LHCN-M2 (cell line): ENCODE data around the gene SGCD. TPM values are rescaled to one million over a fixed set of nuclear protein-coding genes. Genes with fewer than 3 reads are reported as not detected.

Experiments used
- DNase-seq: peaks from one replicate; pipeline ENCODE4 v3.0.0-alpha.2; 2012; ENCODE audit warnings: low read depth
- total RNA-seq: library from RNA; depleted of rRNA; stranded (reverse); fragments of >200 nt; gene quantifications from 2 replicates; pipeline ENCODE4 v1.2.3, GENCODE V29; 2014

Gene SGCD
- total RNA-seq, 1 experiment from 2014 or later, result 22.4 TPM

DNA sequence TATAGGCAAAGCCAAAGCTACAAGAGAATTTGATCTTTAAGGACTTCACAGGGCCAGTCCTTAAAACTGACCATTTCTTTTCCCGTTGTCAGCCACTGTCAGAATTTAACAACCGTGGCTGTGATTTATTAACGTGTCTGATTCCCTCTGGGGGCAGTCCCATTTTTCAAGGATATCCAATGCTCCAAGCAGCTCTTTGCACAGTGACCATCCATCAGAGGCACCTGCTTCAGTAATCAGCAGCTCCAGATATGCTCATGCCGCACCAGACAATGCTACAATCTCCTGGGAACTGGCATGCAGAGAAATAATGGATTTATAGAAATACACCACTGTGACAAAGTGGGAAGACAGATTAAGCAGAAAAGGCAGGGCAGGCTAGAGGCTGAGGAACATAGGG lies 359.8 kb downstream of the SGCD start:
- DNase-seq, result no peak

DNA sequence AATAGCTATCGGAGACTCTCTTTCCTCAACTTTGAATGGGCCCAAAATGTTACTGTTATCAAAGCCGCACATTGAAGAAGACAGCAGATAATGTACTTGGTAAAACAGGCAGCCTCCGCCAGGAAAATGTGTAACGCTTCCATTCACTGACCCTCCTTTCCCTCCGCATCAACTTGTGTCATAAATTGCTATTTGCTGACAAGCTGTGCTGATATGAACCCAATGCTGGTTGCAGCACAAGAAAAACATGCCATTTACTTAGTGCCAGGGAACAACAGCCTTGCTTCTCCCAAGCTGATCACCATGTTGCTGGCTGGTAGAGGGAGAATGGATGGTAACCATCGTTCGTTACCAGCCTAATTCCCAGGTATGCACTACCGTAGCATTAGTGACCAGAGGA lies 360.6 kb downstream of the SGCD start:
- DNase-seq, result no peak

DNA sequence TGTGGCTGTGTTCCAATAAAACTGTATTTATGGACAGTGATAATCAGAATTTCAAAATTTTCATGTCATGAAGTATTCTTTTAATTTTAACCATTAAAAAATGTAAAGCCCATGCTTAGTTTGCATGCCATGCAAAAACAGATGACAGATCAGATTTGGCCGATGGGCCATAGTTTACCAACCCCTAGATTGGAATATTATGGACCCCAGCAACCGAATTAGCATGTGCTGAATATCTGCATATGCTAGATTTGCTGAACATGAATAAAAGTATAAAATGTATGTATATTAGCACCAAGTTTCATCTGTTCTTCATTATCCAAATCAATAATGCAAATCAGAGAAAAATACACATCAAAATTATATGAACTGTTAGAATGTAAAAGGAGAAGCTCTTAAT lies 364.6 kb downstream of the SGCD start:
- no peak for DNase-seq

DNA sequence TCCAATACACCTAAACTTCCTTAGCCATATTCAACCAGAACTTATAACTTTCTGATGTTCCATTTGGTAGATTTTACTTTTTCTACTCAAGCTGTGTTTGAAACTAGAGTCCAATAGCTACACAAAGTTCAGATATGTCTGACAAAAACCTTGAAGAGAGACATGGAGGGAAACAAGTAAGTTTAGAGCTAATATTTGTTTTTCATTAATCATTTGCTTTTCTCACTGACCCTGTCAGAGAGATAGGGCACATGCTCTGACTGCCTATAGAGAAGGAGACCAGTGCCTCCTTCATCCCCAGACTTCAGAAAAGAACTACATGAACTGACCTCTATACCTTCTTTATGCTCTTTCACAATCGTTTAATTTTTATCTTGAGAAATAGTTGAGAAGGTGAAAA lies 366.1 kb downstream of the SGCD start:
- DNase-seq, result no peak

DNA sequence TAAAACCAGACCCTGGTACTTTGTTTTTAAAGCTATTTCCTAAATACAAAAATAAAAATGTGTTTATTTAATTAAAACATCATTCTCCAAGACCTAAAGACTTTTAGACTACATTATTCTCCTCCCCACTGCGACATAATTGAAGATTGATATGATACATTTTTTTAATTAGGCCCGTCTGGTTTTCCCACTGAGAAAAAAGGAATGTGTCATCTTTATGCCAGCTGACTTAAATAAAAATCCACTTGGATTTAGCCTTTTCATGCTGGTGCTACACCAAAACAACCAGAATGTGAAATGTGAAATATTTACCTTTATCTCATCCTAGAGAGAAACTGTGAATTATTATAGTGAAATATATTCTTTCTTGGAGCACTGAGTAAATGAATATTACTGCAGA lies 367.6 kb downstream of the SGCD start:
- DNase-seq, result no peak

DNA sequence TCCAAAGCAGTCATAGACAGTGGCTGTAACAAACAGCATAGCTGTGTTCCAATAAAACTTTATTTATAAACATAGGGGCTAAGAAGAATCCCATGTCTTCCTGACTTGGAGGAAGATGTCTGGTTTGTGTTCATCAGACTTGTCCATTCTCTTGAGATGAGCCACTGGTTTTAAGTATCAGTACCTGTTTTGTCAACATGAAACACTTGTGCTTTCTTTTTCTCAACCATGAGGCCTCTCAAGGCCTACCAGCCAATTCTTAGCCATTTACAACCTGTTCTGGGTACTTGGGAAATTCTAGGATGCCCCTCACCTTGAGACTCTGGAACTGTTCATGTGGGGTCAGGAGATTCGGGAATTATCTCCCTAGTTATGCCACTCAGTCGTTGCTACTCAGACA lies 368.8 kb downstream of the SGCD start:
- DNase-seq, result no peak

DNA sequence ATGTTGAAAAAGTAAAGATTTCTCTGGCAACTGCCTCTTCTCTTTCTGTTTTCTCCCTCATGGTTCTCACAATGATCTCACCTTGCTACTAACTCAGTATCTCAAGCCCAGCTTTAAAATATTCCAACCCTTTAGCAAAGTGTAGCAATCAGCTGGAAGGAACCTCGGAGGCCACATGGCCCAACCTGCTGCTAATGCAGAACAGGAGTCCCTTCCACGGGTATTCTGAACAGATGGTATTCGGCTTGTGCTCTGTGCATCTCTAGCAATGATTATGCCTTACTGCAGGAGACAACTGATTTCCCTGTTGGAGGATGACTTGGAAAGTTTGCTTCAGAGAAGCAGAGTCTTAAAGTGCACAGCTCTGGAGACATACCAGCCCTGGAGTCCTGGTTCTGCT lies 371.4 kb downstream of the SGCD start:
- no peak for DNase-seq

DNA sequence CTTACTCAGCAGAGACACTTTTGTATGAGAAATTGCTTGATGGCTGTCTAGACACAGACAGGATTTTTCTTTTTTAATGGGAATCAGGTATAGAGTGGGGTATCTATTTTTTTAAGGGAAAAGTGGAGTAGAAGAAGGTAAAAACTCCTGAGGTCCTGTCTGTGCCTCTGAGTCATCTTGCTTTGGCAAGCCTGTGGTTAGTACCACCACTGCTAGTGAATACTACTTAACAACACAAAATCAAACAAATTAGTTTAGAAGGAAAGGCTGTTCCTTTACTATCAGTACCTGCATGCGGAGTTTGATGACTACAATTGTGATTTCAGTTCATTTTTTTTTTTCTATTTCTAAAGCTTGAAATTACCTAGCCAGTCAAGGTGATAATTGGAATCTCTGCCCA lies 372.2 kb downstream of the SGCD start:
- DNase-seq, result peak; percentile 13

DNA sequence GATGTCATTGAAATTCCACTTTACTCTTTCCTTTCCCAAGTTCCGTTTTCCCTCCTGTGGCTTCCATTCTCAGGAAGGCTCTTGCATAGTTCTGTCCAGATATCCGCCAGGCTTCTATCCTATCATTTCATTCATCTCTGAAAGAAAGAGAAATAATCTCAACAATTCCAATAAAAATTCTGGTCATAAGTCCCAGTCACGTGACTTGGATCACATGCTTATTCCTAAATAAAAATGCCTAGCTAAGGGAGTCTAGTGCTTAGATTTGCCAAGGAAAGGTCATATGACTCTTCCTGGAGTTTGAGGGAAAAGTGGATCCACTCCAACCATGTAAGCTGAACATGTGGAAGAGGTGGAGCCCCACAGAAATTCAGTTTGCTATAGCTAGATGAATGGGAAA lies 377.2 kb downstream of the SGCD start:
- no peak for DNase-seq

DNA sequence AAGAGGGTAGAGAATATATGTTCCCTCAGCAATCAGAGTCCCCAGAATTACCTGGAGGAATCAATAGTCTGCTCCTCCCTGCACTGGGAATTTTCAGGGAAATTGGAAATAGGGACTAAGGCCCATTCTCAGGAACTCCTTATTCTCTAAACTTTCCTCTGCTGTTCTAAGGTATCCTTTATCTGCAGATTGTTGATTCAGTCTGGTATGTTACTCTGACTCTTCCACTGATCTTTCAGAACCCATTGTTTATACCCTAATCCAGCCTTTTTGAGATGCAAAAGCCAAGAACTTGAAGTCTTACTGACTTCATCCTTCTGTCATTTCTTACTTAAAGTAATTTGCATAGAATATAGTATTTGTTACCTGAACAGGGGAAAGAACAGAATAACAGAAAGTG lies 379.7 kb downstream of the SGCD start:
- DNase-seq, result no peak

DNA sequence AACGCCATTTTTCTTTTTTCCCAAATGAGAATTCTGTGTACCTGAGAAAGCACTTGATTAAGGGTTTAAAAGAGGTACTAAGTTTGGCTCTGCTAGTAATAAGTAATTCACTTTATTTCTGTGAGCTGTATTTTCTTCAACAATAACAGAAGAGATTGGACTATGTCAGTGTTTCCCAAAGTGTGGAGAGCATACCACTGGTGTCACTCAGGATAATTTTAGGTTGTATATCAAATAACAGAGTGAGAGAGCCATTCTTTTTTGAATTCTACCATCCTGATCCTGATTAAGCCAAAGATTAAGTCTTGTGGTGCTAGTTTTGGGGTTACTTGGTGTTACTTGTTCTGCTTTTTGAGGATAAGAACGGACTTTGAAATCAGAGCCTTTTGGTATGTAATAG lies 380.8 kb downstream of the SGCD start:
- DNase-seq, result no peak

DNA sequence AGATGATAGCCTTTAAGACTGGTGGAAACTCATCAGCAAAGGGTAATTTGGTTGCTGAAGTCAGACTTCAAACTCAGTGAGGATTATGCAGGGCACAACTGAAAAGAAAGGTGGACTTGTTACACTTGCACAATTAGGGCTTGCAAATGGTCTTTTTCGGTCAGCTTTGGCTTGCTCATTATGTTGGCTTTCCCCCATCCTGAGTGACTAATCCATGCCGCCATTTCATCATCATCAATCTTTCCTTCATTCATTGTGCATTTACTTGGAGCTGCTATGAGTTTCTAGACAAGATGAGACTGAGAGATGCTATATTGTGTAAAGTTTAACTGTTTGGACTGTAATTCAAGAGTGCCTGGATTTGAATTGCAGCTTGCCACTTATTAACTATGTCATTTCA lies 388.3 kb downstream of the SGCD start:
- peak; percentile 8 for DNase-seq

DNA sequence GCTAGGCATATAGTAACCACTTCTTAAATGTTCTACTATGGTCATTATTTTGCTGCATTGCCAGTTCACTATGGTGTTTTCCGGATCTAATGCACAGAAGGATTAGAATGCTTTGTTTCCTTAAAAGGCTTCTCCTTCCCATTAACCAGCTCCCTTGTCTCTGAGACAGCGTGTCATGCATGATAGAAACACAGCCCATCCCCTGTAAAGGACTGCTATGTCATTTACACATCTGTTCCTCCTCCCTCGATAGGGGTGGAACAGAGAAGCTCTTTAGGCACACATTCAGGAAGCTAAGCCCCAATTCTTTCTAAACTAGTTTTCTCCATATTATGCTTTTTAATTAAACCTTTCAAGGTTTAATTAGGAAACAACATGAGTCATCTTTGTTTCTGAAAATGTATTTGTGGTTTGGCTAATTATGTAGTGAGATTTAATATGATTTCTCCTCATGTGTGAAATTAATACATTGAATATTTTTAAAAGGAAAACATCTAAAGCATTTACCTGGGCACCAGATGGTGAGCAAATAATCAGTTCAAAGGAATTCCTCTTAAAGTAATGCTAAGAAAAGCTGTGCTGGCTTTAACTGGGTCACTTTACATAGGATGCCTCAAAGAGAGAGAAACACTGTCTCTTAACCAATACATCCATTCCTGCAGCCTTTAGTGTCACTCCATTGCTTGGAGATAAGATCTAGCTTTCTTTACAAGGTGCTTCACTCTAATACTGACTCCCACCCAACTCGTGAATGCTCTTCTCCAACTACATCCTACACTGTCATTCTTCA lies 389.8 kb downstream of the SGCD start:
- DNase-seq, result no peak

DNA sequence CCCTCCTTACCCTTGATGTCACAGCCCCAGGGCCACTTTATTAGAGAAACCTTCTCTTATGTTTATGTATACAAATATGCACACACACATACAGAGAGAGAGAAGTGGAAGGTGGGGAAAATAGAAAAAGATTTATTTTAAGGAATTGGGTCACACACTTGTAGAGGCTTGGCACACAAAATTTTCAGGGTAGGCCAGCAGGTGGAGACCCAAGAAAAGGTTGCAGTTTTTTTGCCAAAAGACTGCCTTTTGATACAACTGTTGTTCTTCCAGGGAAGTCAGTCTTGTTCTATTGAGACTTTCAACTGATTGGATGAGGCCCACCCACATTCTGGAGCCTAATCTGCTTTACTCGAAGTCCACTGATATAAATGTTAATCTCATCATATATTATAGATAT lies 392.0 kb downstream of the SGCD start:
- DNase-seq, result no peak

DNA sequence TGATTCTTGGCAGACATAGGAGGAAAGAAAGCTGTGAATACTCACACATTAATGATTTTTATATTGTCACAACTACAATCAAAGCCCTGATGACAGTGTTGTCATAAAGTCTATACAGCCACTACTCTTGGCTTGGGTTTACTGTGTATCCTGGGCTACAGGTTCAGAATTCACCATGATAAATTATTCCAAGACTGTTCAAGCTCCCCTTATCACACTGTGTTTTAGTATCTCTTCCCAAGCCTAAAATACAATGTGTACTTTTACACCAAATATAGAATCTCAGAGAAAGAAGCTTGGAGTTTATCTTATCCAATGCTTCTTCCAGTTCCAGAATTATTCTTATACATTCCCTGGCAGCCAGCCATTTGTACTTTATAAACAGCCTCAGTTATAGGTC lies 395.4 kb downstream of the SGCD start:
- DNase-seq, result no peak

DNA sequence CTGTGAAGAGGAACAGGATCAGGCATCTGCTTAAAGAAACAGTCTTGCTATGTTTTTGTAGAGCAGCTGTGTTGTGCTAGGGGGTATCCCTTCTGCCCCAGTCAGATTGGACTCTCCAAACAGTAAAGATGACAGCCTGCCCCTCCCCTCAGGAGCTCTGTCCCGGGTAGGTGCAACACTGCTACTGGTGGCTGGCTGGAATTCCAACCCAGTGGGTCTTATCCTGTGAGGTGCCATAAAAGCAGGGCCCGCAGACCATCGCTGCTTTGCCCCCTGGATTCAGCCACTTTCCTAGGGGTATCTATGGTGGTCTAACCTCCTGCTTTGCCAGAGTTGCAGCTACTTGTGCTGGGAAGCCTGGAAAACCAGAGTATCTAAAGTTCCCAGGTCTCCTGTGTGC lies 408.5 kb downstream of the SGCD start:
- no peak for DNase-seq

DNA sequence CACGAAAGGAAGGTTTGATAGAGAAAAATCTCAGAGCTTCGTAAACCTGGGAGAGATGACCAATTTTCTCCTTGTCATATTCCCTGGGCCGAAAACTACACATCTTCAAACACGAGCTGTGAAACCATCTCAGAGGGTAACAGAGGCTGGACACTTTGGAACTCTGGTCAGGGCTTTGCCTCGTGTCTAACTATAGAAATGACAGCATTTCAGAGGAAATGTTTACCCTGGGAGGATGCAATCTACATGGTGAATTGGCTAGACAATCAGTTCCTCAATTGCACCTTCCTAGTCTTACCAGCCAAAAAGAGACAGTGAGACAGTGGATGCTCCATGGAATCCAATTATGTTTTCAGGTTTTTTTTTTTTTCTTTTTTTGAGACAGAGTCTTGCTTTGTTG lies 414.6 kb downstream of the SGCD start:
- DNase-seq, result no peak

DNA sequence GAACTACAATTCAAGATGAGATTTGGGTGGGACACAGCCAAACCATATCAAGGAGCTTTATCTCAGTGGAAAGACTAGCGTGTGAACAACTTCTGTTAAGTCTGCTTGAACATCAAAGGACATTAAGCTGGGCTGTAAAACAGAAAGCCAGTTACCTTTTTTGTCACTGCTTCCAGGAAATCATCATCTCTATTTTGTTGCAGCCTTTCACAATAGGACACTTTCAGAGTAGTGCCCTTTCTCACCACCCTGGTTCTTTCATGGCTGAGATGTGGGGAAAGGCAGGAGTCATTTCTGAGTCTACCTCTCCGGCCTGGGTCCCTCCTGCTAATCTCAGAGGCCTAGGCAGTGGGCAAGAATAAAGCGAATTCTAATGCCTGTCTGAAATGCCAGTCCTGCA lies 426.9 kb downstream of the SGCD start:
- no peak for DNase-seq

DNA sequence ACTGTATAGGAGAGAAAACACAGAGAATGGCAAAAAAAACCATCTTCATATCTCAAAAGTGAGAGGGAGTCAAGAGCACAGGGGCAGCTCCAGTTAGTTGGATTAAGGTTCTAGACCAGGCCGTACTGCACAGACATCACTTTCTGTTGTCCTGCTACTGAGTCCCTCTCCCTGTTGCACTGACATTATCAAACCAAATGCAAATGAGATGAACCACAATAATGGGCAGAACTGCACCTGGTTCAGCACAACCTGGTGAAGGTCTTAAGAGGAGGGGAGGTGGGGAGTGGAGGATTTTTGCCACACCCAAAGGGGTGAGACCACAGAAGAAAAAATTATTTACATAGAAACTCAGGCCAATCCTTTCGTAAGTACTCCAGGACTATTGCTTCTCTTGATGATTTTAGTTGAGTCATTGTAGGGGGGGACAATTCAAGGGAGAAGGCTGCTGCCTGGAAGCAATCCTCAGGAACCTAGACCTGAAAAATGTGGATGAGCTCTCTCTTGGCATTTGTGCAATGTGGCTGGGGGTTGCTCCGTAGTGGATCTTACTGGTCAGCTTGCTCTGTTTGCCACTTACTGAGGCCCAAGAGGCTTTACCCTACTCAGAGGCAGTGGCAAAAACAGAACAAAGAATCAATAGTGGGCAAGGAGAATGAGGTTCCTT lies 428.6 kb downstream of the SGCD start:
- no peak for DNase-seq

DNA sequence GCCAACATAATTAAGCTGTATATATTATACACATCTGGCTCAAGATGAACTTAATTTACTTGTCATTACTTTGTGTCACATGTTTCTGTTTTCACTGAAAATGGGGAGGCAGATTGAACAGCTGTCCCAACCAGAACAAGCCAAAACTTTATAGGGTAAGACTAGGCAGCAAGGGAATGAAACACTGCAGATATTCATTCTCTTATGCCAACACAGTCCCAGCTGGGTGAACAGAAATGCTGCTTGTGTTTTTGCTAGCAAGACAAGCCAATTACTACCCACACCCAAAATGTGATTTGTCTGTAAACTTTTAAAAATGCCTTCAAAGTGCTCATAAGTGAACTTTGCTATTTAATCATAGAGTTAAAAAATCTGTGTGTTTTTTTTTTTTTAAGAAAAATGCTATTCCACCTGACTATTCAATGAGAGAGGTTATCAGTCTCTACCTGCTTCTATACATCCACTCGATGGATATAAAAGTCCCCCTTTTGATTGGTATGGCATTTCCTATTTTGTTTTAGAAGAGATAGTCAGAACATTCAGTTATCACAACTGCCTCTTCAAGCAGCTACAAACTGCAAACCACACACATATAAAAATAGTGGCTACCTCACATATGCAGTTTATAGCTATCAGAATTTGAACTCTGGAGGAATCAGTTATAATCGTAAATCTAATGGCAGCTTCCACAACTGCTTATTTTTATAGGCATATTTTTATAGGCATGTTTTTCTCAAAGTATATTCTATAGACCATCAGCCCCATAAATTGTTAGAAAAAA lies 431.2 kb downstream of the SGCD start:
- no peak for DNase-seq

DNA sequence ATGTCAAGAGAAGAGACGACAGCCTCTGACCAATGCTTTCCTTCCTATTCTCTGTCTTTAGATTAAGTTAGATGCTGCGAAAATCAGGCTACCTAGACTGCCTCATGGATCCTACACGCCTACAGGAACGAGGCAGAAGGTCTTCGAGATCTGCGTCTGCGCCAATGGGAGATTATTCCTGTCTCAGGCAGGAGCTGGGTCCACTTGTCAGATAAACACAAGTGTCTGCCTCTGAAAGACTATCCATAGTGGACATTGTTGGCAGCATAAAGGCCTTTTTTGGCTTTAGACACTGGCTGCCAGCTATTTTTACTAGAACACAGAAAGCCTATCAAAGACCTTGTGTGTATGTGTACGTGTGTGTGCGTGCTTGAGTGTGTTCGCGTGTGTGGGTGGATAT lies 432.2 kb downstream of the SGCD start:
- DNase-seq, result no peak

DNA sequence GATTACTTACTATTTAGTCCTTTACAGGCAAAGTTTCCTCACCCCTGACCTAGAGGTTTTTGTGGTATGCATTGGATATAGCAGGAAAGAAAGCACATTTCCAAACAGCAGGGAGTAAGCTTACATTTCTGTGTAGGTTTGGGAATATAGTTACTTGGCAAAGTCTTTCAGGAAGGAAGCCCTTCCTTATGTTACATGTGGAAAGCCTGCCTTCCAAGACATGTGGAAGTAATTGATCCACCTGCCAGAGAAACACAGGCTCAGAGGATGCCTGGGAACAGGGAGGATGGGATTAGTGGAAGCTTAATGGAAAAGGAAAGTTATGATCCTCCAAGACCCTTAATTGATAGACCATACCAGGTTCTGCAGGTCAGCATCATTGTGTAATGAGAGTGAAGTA lies 435.8 kb downstream of the SGCD start:
- DNase-seq, result no peak
